Stimulated activated naive CD4-positive, alpha-beta T cell (primary cell): ENCODE data around the gene PPP1R3G.

Experiments
- DNase-seq, 6 experiments: peaks; one replicate each; lab custom pipeline; 2025; lab: John Stamatoyannopoulos, UW

The PPP1R3G gene

DNA sequence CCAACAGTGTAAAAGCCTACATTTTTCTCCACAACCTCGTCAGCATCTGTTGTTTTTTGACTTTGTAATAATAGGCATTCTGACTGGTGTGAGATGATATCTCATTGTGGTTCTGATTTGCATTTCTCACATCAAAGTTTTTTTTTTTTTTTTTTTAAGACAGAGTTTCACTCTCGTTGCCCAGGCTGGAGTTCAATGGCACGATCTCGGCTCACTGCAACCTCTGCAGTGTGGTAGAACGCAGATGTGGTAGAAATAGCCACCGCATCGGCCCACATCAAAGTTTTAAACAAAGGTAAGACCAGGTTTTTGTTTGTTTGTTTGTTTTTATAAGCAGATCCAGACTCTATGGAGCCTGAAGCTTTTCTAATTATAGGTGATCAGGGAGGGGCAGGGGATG lies 12.7 kb upstream of the PPP1R3G start:
- DNase-seq, result no peak

DNA sequence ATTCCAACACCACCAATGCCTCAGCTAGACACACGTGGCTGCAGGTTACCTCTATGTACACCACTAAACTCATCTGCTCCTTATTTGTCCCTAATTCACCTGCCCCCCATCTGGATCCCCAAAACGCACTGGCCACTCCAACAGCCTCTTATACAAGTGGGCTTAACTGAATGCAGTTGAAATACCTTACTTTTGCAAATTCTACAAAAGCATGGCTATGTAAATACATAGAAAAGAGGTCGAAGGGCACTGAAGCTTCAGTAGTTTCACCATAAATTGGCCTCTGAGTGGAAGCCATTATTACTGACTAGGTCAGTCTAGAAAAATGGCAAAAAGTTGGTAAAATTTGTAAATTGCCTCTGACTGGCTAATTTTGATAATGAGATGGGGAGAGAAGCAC lies 11.1 kb upstream of the PPP1R3G start:
- no peak for DNase-seq

DNA sequence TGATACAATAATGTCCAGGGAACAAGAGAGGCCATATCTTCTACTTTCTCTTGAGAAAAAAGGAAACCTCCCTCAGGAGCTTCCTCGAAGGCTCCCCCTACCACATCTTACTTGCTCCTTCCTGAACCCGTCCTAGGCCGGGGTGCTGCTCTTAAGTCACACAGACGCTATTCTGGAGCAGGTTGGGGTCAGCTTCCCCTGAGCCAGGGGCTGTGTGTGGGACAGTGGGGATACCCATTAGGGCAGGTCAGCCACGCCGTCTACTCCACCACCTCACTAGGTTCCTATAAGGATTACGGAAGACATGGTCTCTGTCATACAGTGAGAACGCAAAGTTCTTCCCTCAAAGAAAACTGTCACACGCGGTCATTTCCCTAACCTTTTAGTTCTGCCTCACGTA lies 8.2 kb upstream of the PPP1R3G start:
- DNase-seq, result no peak

DNA sequence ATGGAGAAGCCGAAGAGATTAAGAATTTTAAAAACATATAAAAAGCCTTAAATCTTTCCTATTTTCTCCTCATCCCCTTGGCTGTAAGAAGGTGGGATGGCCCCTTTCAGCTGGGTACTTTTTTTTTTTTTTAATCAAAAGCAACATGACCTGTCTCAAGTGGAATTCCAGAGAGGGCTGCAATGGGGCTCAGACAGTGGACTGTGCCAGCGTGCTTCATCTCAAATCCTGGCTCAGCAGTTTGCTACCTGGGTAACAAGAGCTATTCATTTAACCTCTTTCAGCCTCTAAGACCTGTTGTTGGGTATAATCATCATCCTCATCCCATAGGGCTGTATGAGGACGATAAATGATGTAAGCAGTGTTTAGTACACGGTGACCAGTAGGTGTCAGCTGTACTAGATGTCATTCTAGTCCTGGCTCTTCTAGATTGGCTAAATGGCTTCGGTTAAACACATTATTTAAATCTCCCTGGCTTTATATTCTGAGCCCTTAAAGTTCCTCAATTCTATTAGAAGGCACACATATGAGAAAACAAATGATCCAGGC lies 6.9 kb upstream of the PPP1R3G start:
- no peak for DNase-seq

DNA sequence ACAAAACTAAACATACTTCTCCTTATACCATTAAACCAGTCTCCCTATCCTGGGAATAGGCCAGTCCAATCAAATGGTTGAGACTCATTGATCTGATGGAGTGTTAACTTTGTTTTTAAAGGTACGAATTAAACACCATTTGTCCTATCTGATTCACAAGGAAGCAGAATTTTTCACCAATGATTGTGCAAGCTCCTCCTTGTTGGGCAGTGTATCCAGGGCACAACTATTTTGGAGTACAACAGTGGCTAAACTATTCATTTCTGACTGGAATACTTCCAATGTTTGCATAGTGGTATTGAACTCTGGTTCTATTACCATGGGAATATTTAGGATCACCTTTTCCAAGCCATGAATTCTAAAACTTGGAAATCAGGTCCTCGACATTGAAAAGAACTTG lies 5.4 kb upstream of the PPP1R3G start:
- DNase-seq, result no peak

DNA sequence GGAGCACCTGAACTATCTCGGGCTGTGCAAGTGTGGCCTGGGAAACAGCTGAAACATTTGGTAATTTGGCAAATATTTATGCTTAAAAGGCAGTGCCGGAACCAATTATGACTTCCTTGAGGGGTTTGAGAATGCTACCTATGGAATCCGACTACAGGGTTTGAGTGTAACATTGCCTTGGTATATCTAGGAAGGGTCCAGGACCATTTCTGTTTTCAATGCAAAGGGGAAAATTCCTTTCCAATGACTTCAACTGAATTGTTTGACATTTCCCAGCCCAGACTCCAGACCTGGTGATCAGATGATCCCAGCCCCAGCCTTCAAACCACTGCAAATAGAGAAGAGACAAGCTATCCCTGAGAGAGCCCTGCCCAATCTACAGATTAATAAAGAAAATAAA lies 4.6 kb upstream of the PPP1R3G start:
- no peak for DNase-seq

DNA sequence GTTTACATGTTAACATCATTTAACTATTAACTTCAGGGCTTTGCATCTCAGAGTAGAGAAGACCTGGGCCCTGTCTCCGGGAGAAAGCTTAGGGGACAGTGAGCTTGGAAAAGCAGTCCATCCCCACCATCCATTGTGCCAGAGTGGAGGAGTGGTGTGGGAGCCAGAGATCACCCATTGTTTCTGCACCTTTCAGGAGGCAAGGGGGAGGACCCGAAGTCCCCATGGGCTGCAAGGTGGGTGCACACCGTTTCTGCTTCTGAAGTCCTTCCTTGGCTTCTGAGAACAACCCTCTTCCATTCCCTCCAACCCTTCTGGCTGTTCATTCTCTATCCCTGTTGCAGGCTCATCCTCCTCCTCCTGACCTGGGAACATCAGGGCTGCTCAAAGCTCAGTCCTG lies 4.0 kb upstream of the PPP1R3G start:
- DNase-seq, result no peak

DNA sequence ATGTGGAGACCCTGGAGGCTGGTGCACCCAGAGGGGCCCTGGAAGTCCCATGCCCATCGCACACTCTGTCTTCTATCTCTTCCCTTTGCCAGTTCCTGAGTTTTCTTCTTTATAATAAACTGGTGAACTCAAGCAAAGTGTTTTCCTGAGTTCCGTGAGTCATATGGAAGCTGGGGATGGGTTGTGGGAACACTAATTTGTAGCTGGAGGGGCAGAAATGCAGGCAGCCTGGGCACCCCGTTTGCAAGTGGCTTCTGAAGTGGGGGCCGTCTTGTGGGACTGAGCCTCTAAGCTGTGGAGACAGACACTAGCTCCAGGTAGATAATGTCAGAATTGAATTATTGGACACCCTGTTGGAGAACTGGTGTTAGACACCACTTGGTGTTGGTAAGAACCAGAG lies 3.2 kb upstream of the PPP1R3G start:
- DNase-seq, result no peak

DNA sequence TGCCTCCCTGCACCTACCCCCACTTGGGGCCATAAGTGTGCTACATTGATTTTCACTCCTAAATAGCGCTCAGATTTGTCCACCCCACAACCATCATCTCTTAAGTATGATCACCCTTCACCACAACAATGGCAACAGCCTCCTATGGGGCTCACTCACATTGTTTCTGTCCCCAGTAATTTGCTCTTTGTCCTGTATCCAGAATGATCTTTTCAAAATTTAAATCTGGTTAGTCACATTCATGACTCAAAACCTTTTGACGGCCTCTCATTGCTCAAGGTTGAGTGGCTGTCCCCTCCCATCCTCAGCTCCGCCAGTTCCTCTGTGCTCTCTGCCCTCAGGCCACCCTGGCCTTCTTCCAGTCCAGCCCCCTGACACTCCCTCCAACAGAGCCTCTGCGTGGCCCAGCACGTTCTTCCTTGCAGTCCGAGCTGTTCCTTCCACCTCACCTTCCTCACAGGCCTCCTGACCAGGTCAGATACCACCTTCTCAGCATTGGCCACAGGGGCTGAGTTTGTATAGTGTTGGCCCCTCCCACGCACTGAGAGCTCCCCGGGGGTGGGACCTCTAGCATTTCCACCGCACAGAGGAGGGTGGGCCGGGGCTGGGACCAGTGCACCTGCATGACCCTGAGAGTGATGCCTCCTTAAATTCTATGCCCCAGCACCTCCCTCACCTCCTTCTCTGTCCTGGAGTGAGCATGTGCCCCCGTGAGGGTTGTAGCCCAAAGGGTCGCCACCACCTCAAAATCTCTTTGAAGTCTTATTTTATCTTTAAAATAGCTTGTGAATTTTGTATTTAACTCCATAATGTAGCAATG lies 2.4 kb upstream of the PPP1R3G start:
- no peak for DNase-seq

DNA sequence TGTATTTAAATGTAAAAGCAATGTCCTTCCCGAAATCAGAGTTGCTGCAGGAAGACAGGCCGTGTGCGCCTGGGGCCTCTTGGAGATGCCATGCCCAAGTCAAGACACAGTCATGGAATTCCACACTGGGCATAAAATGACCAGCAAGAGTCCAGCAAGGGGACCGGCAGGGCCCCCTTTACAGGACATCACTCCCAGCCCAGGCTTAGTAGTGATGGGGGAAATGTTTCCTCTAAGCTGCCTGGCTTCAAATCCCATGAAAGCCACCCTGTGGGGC lies 1.9 kb upstream of the PPP1R3G start:
- no peak for DNase-seq

DNA sequence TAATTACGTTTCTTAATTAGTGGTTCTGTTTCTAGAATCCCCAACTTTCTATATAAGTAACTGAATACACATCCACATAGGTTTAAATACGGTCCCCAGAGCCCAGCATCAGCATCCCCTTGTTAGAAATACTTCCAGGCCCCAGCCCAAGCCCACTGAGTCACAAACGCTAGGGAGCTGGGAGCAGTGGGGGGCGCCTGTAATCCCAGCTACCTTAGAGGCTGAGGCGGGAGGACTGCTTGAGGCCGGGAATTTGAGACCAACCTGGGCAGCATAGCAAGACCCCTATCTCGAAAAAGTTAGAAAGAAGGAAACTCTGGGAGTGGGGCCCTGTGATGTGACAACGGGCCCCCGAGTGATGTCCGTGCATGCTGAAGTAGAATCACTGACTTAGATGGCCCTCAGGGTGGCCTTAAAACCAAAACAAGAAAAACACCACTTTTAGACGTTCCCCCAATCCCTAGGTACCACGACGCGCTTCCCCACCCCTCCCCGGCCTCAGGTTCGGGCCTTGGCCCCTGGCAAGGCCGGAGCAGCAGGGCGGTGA lies 1.3 kb upstream of the PPP1R3G start:
- no peak for DNase-seq

DNA sequence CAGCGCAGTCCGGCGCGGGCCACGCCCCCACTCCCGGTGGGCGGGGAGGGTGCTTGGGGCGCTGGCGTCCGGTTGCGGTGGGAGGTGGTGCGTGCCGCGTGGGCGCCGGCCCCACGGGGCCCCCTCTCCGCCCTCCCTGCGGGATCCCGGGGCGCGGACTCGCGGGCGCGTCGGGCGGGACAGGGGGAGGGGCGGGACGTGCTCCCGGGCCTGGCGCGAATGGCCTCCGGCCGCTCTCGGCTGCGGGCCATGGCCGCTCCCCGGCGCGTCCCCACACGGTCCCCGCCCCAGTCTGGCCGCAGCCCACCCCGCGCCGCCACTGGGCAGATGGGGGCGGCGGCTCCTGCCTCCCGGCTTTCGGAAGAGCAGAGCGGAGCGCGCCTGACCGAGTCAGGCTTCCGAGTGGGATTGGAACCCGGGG lies 771 bp upstream of the PPP1R3G start:
- DNase-seq, result no peak

DNA sequence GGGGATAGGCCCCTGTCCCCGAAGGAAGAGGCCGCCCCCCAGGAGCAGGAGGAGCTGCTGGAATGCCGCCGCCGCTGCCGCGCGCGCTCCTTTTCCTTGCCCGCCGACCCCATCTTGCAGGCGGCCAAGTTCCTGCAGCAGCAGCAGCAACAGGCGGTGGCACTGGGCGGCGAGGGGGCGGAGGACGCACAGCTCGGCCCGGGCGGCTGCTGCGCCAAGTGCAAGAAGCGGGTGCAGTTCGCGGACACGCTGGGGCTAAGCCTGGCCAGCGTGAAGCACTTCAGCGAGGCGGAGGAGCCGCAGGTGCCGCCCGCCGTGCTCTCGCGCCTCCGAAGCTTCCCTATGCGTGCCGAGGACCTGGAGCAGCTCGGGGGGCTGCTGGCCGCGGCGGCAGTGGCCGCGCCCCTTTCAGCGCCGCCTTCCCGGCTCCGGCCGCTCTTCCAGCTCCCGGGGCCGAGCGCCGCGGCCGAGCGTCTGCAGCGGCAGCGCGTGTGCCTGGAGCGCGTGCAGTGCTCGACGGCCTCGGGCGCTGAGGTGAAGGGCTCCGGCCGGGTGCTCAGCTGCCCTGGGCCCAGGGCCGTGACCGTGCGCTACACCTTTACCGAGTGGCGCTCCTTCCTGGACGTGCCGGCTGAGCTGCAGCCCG lies 630 bp downstream of the PPP1R3G start:
- no peak for DNase-seq

DNA sequence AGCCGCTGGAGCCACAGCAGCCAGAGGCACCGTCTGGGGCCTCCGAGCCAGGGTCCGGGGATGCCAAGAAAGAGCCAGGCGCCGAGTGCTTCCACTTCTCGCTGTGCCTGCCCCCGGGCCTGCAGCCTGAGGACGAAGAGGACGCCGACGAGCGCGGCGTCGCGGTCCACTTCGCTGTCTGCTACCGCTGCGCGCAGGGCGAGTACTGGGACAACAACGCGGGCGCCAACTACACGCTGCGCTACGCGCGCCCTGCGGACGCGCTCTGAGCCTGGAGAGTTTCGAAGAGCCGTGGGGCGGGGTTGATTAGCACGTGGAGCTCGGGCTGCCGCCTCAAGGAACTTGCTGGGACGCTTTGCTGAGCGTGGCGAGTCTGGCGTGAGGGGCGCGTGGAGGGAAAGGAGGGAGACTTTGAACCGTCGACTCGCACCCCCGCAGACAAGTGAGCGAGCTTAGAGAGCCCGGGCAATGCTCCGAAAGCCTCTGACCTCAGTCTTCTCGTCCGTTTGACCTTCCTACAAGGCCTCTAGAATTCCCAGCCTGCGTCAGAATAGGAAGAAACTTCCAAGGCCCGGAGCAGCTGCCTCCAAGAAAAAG lies 1.3 kb downstream of the PPP1R3G start:
- no peak for DNase-seq

DNA sequence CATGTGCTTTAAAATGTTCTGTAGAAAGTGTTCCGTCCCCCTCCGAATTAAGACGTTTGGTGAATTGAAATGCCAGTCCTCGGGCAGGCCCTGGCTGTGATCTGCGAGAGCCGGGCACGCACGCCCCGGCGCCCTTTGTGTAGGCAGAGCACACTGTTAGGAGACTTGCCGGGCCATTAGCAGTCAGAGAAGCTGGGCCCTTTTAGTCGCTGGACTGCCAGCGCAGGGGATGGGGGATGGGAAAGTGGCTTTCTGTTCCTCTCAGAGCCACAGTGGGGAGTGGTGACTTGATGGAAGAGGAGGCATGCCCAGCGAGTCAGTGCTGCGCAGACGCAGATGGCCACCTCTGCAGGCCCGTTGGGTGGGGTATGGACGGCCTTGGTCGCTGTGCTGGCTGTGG lies 2.2 kb downstream of the PPP1R3G start:
- no peak for DNase-seq

DNA sequence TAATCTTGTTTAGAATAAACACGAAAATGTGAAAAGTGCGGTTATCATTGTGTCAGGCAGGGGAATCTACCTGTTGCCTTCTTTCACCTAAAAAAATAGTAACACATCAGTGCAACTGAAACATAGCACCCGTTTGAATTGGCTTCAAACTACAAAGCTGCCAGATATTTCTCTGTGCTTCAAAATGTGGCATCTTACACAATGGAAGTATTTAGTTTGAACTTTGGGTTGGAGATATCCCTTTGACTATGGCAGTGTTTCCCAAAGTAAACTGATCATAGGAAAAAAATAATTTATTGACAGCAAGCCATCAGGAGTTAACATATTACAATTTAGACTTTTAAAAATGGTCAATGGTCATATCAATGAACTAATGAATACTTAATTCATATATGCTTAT lies 3.6 kb downstream of the PPP1R3G start:
- no peak for DNase-seq

DNA sequence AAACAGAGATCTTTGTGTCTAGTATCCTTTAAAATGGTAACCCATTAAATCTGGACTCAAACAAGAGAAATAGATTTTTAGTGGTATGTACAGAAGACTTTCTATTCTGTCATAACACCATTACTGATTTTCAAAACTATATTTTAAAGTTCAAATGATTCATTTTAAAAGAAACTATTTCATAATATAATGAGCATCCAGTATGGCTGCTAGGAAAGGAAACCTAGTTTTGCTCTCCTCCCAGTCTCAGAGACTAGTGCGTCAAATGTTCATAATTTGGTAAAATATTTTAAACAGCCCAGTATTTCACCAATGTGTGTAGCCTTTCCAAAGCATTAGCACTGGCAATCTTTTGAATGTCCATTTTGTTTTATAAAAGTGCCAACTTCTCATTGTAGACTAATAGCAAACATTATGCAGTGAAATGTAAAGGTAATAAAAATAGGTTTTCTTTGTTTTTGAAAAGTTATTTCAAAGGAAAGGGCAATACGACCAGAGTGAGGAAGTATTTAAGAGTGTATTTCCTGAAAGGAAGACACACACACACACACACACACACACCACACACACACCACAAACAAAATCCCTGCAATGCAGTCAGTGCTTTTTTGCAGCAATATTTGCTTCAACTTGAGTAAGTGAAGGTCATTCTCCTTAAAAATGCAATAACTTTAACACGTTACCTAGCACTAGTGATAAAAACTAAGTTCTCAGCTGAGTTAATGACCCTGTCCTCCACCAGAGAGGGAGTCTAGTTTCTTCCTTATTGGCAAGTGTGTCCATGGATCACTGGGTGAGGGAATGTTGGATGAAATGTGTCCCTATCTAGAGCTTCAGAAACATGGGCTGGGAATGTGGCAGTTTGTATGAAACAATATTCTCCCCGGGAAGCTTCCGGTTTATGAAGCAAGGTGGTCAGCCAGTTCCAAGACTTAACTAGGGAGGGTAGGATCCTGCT lies 4.6 kb downstream of the PPP1R3G start:
- no peak for DNase-seq

DNA sequence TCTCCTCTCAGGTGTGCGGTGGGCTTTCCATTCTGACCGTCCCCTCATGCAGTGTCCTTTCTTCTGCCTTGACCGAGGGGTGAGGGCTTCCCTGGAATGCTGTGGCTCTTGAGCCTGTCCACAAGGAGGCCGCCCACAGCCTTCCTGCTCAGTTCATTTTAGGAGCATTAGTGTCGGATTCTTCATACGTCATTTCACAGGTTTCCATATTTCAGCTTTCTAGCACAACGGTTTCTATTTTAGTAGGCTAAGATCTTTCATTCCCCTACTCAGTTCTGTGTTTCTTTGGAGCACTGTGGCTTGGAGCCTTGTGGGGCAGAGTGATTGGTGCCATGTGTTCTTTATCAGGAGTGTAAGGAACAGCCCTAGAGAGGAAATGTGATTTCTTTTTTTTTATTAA lies 5.5 kb downstream of the PPP1R3G start:
- no peak for DNase-seq

DNA sequence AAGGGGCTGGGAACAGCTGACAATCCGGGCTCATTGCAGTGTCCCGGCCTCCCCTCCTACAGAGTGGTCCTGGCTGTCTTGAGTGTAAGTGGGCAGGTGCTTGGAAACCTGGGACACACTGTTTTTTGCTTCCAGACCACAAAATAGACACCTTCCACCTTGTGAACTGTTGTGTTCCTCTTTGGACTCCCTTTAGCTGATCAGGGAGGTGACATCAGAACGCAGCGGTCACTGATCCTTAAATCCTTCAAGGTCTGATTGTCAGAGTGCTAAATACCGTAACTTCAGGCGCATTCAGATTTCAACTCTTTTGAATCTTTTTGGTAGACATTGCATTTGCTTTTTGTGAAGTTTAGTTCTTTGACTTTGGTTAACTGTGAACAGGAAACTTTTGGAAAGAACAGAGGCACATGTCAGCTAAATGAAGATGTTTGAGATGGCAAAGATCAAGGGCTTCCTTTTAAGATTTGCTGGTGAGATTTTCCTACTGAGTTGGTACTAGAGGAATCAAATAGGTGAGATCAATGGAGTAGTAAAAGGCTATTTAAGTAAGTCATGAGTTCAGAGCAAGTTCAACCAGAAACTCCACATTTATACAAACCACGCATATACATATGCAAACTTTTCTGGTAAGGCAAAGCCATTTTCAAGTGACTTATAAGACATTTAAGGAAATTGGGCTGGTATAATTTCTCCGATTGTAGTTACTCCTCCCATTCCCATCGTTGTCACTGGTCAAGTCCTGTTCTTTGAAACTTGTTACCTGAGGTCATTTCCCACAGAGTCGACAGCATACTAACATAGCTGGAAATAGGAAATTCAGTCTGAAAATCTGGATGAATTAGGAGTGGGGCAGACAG lies 6.3 kb downstream of the PPP1R3G start:
- DNase-seq, result no peak

DNA sequence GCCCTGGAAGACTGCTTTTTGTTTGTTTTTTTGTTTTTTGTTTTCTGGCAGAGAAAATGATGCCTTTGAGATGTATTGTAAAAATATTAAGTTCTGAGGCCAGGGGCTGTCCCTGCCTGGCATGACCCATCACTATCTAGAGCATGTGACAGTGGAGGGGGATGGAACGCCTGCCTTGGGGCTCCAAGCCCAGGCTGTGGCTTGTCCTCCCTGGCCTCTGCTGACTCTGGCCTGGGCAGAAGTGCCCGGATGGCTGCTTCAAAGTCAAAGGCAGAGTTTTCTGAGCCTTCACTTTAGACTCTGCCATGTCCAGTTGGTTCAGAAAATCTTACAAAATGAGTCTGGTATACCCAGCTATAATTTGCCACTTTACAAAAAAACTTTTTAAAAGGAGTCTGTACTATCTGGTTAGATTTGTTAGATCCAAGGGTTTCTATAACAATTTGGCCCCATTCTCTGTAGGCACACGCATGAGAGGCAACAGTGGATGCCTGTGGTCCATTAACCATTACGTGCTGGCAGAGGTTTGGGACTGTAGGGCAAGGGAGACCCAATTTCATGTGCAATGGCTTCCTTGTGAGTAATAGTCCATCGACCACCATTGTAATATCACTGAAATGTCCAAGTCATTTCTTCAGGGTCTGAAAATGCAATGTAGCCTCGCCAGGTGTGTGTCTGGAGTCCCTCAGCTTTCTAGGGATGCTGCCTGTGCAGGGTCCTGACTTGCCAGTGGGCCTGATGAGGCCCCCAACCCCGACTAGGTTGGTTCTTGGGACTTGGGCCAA lies 8.3 kb downstream of the PPP1R3G start:
- DNase-seq, result no peak
